Cortex of kidney (tissue), 1 donor: Measurements from ENCODE around the gene IFNA13.
"Not testable (repeated sequence)": the region's sequence is repeated elsewhere in the genome, so short reads cannot be mapped to it uniquely, and the experiment has no call there.

Experiments used
- DNase-seq: peaks from one replicate; lab custom pipeline; 2025; lab: John Stamatoyannopoulos, UW

The IFNA13 gene

GRCh38 chr9:21367957-21368356 lies at the start of gene IFNA13:
Gene IFNA13 (minus strand): TSS chr9:21368057. CDS start chr9:21368010, 47 bp downstream.
- DNase-seq: no peak

GRCh38 chr9:21415493-21416267 lies 47.8 kb upstream of the IFNA13 start:
- no peak for DNase-seq

- no peak for DNase-seq
Measured at GRCh38 chr9:21414220-21414940, 46.5 kb upstream of the IFNA13 start.

- no peak for DNase-seq
Measured at GRCh38 chr9:21413624-21414023, 45.8 kb upstream of the IFNA13 start.

- no peak for DNase-seq
Measured at GRCh38 chr9:21413151-21413550, 45.3 kb upstream of the IFNA13 start.

GRCh38 chr9:21412107-21412506 lies 44.2 kb upstream of the IFNA13 start:
- no peak for DNase-seq

GRCh38 chr9:21408817-21409216 lies 41.0 kb upstream of the IFNA13 start, which contains the start of gene IFNA8:
Gene IFNA8 (plus strand): TSS chr9:21409117. CDS start chr9:21409177, 60 bp downstream.
- DNase-seq: no peak

GRCh38 chr9:21404146-21404545 lies 36.3 kb upstream of the IFNA13 start:
- DNase-seq: no peak

GRCh38 chr9:21402386-21403251 lies 34.8 kb upstream of the IFNA13 start:
- no peak for DNase-seq

GRCh38 chr9:21399956-21400355 lies 32.1 kb upstream of the IFNA13 start:
- no peak for DNase-seq

- no peak for DNase-seq
Measured at GRCh38 chr9:21398955-21399489, 31.2 kb upstream of the IFNA13 start.

- DNase-seq: no peak
Measured at GRCh38 chr9:21395778-21396717, 28.2 kb upstream of the IFNA13 start.

GRCh38 chr9:21392270-21392669 lies 24.4 kb upstream of the IFNA13 start:
- DNase-seq: no peak

- no peak for DNase-seq
Measured at GRCh38 chr9:21385131-21385670, 17.3 kb upstream of the IFNA13 start, which contains the start of gene IFNA2. Gene IFNA2 (minus strand): TSS chr9:21385398. CDS start chr9:21385329, 69 bp downstream.

GRCh38 chr9:21383627-21384026 lies 15.8 kb upstream of the IFNA13 start:
- DNase-seq: no peak

GRCh38 chr9:21381448-21382339 lies 13.8 kb upstream of the IFNA13 start:
- no peak for DNase-seq

- not testable (repeated sequence) for DNase-seq
Measured at GRCh38 chr9:21371467-21371866, 3.6 kb upstream of the IFNA13 start.

- DNase-seq: not testable (repeated sequence)
Measured at GRCh38 chr9:21367169-21367568, 688 bp downstream of the IFNA13 start.

GRCh38 chr9:21362287-21362686 lies 5.6 kb downstream of the IFNA13 start:
- DNase-seq: no peak
